ENCODE data around the gene SLC25A30. TPM values are rescaled to one million over a fixed set of nuclear protein-coding genes. Genes with fewer than 3 reads are reported as not detected.

Gene SLC25A30
- total and polyA plus RNA-seq, 4 donors, result 5.4 to 59.2 (median 17.8) TPM

GRCh38 chr13:45403081-45403480, 15.1 kb downstream of the SLC25A30 start:
- no peaks in the 10 kb centered on the region for H3K9me3 ChIP-seq (ENCODE audit: control insufficient read depth in 4 of 4, low read length in 3 of 4)
- H3K4me1 ChIP-seq (ENCODE audit: control insufficient read depth in 4 of 4, insufficient read depth in 4 of 4, low read length in 3 of 4), result no peaks in the 10 kb centered on the region
- WGBS, result 96% methylated on average over 3 of the region's 3 CpGs
- TF ChIP-seq ZBTB33 (IDR thresholded peaks at IDR 0.05) (no peak), GABPA (IDR thresholded peaks at IDR 0.05 in 1 of 2, conservative IDR thresholded peaks at IDR 0.05 in 1 of 2) (no peak), RXRA (IDR thresholded peaks at IDR 0.05) (no peak), FOXA1 (IDR thresholded peaks at IDR 0.05) (no peak), MAX (IDR thresholded peaks at IDR 0.05) (no peak), HNF4G (IDR thresholded peaks at IDR 0.05) (no peak), RAD21 (IDR thresholded peaks at IDR 0.05) (no peak), FOXA2 (IDR thresholded peaks at IDR 0.05) (no peak), EGR1 (IDR thresholded peaks at IDR 0.05; ENCODE audit: low read depth in 2 of 2) (no peak), NR2F2 (IDR thresholded peaks at IDR 0.05) (no peak), YY1 (IDR thresholded peaks at IDR 0.05) (no peak), JUND (IDR thresholded peaks at IDR 0.05) (no peak)
- TF ChIP-seq, protein P1, sequence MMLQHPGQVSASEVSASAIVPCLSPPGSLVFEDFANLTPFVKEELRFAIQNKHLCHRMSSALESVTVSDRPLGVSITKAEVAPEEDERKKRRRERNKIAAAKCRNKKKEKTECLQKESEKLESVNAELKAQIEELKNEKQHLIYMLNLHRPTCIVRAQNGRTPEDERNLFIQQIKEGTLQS (IDR thresholded peaks at IDR 0.05), result no peak
- TF ChIP-seq, protein P2, sequence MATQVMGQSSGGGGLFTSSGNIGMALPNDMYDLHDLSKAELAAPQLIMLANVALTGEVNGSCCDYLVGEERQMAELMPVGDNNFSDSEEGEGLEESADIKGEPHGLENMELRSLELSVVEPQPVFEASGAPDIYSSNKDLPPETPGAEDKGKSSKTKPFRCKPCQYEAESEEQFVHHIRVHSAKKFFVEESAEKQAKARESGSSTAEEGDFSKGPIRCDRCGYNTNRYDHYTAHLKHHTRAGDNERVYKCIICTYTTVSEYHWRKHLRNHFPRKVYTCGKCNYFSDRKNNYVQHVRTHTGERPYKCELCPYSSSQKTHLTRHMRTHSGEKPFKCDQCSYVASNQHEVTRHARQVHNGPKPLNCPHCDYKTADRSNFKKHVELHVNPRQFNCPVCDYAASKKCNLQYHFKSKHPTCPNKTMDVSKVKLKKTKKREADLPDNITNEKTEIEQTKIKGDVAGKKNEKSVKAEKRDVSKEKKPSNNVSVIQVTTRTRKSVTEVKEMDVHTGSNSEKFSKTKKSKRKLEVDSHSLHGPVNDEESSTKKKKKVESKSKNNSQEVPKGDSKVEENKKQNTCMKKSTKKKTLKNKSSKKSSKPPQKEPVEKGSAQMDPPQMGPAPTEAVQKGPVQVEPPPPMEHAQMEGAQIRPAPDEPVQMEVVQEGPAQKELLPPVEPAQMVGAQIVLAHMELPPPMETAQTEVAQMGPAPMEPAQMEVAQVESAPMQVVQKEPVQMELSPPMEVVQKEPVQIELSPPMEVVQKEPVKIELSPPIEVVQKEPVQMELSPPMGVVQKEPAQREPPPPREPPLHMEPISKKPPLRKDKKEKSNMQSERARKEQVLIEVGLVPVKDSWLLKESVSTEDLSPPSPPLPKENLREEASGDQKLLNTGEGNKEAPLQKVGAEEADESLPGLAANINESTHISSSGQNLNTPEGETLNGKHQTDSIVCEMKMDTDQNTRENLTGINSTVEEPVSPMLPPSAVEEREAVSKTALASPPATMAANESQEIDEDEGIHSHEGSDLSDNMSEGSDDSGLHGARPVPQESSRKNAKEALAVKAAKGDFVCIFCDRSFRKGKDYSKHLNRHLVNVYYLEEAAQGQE (IDR thresholded peaks at IDR 0.05), result no peak
- H3K36me3 ChIP-seq (ENCODE audit: control insufficient read depth in 4 of 4, insufficient read depth in 3 of 4, low read depth in 1 of 4, low read length in 3 of 4), result peaks cover 17 to 86% (median 74%) of the 10 kb centered on the region in 4 donors
- H3K4me3 ChIP-seq (ENCODE audit: low read depth in 1 of 3, low read length in 3 of 3), result no peak overlapping the region
- no peak overlapping the region for H3K27ac ChIP-seq (ENCODE audit: low read depth in 1 of 2, low read length in 2 of 2)
- H3K27me3 ChIP-seq (ENCODE audit: control insufficient read depth in 4 of 4, insufficient read depth in 4 of 4, low read length in 3 of 4), result no peaks in the 10 kb centered on the region
- no peak for DNase-seq (ENCODE audit: low spot score)
- H3K9ac ChIP-seq (ENCODE audit: low read depth in 1 of 2, low read length in 2 of 2), result no peak overlapping the region

GRCh38 chr13:45402641-45403040, 15.5 kb downstream of the SLC25A30 start:
- DNase-seq (ENCODE audit: low spot score), result no peak
- Histone ChIP-seq H3K4me3 (ENCODE audit: low read depth in 1 of 3, low read length in 3 of 3) (no peak overlapping the region), H3K4me1 (ENCODE audit: control insufficient read depth in 4 of 4, insufficient read depth in 4 of 4, low read length in 3 of 4) (no peaks in the 10 kb centered on the region), H3K36me3 (ENCODE audit: control insufficient read depth in 4 of 4, insufficient read depth in 3 of 4, low read depth in 1 of 4, low read length in 3 of 4) (peaks cover 15 to 86% (median 75%) of the 10 kb centered on the region in 4 donors), H3K9ac (ENCODE audit: low read depth in 1 of 2, low read length in 2 of 2) (no peak overlapping the region), H3K27ac (ENCODE audit: low read depth in 1 of 2, low read length in 2 of 2) (no peak overlapping the region), H3K9me3 (ENCODE audit: control insufficient read depth in 4 of 4, low read length in 3 of 4) (no peaks in the 10 kb centered on the region), H3K27me3 (ENCODE audit: control insufficient read depth in 4 of 4, insufficient read depth in 4 of 4, low read length in 3 of 4) (no peaks in the 10 kb centered on the region)
- 87% methylated on average over 3 of the region's 3 CpGs for WGBS
- TF ChIP-seq TAF1 (conservative IDR thresholded peaks at IDR 0.05) (no peak), JUND (IDR thresholded peaks at IDR 0.05) (no peak), NR2F2 (IDR thresholded peaks at IDR 0.05) (no peak), HNF4A (conservative IDR thresholded peaks at IDR 0.05) (no peak), EGR1 (IDR thresholded peaks at IDR 0.05; ENCODE audit: low read depth in 2 of 2) (no peak), RXRA (IDR thresholded peaks at IDR 0.05) (no peak), ZBTB33 (IDR thresholded peaks at IDR 0.05) (no peak), FOXA2 (IDR thresholded peaks at IDR 0.05) (no peak), SP1 (IDR thresholded peaks at IDR 0.05) (no peak), FOXA1 (IDR thresholded peaks at IDR 0.05) (no peak), CTCF (IDR thresholded peaks at IDR 0.05; ENCODE audit: low read depth, low read length, missing input control) (no peak), MAX (IDR thresholded peaks at IDR 0.05) (no peak)
- TF ChIP-seq, protein P1 (IDR thresholded peaks at IDR 0.05), result no peak
